Muscle of arm (tissue), 12 donors: ENCODE data around the gene DIAPH3. TPM values are rescaled to one million over a fixed set of nuclear protein-coding genes. Genes with fewer than 3 reads are reported as not detected.

Experiments
- DNase-seq: peaks from one replicate; pipeline ENCODE4 v3.0.0-alpha.2; 2013
- polyA plus RNA-seq, 12 donors: library from polyadenylated mRNA; unstranded; fragments of 120-200 nt; gene quantifications; one replicate each; pipeline ENCODE4 v1.2.1, GENCODE V29; 2013; ENCODE audit not compliant: insufficient read length in 12 of 12

The DIAPH3 gene
- polyA plus RNA-seq, 12 donors = 5.3 to 13.2 (median 8.8) TPM; not detected in 1

GRCh38 chr13:59789558-59789957 is 374.2 kb downstream of the DIAPH3 start:
- no peak for DNase-seq

- no peak for DNase-seq
Observed at GRCh38 chr13:59787679-59788078, 376.0 kb downstream of the DIAPH3 start.

GRCh38 chr13:59782696-59783095 is 381.0 kb downstream of the DIAPH3 start:
- DNase-seq = no peak

GRCh38 chr13:59780058-59780457 is 383.7 kb downstream of the DIAPH3 start:
- no peak for DNase-seq

GRCh38 chr13:59776924-59777690 is 386.6 kb downstream of the DIAPH3 start:
- no peak for DNase-seq

GRCh38 chr13:59774491-59774971 is 389.2 kb downstream of the DIAPH3 start:
- DNase-seq = peak; percentile 63

- no peak for DNase-seq
Observed at GRCh38 chr13:59771272-59771671, 392.5 kb downstream of the DIAPH3 start.

- no peak for DNase-seq
Observed at GRCh38 chr13:59770451-59770850, 393.3 kb downstream of the DIAPH3 start.

- DNase-seq = no peak
Observed at GRCh38 chr13:59766236-59766635, 397.5 kb downstream of the DIAPH3 start.

GRCh38 chr13:59755632-59756290 is 408.0 kb downstream of the DIAPH3 start:
- no peak for DNase-seq

- no peak for DNase-seq
Observed at GRCh38 chr13:59754411-59754810, 409.3 kb downstream of the DIAPH3 start.

- DNase-seq = peak; percentile 37
Observed at GRCh38 chr13:59750860-59751259, 412.9 kb downstream of the DIAPH3 start.

- DNase-seq = no peak
Observed at GRCh38 chr13:59748046-59748445, 415.7 kb downstream of the DIAPH3 start.

GRCh38 chr13:59747529-59747928 is 416.2 kb downstream of the DIAPH3 start:
- DNase-seq = no peak

GRCh38 chr13:59746291-59746962 is 417.3 kb downstream of the DIAPH3 start:
- DNase-seq = no peak

- no peak for DNase-seq
Observed at GRCh38 chr13:59745392-59745788, 418.3 kb downstream of the DIAPH3 start.

- no peak for DNase-seq
Observed at GRCh38 chr13:59744747-59745391, 418.9 kb downstream of the DIAPH3 start.

- no peak for DNase-seq
Observed at GRCh38 chr13:59743195-59743594, 420.5 kb downstream of the DIAPH3 start.

GRCh38 chr13:59742467-59742866 is 421.3 kb downstream of the DIAPH3 start:
- DNase-seq = no peak

GRCh38 chr13:59738921-59739320 is 424.8 kb downstream of the DIAPH3 start:
- no peak for DNase-seq

GRCh38 chr13:59734393-59734792 is 429.3 kb downstream of the DIAPH3 start:
- DNase-seq = no peak

GRCh38 chr13:59733744-59734143 is 430.0 kb downstream of the DIAPH3 start:
- no peak for DNase-seq
